ENCODE data around the gene TNFRSF21. TPM values are rescaled to one million over a fixed set of nuclear protein-coding genes. Genes with fewer than 3 reads are reported as not detected.

Gene TNFRSF21
- total RNA-seq, 1 donor from 2014 or later: 24.2 TPM

- Mint-ChIP-seq H3K9me3 (no peaks in the 10 kb centered on the region), H3K27me3 (ENCODE audit: low read depth) (no peaks in the 10 kb centered on the region), H3K4me3 (no peak overlapping the region), H3K27ac (peak overlapping the region; percentile 51), H3K36me3 (peaks cover 3% of the 10 kb centered on the region), H3K4me1 (peaks cover 10% of the 10 kb centered on the region)
- TF ChIP-seq CTCF (IDR thresholded peaks at IDR 0.05; ENCODE audit: unreplicated experiment): no peak
- no peak for DNase-seq (ENCODE audit: low spot score in 2 of 2, unreplicated experiment in 2 of 2)
These were observed 67.8 kb downstream of the TNFRSF21 start for GRCh38 chr6:47241742-47242482.

- Mint-ChIP-seq H3K27ac (no peak overlapping the region), H3K27me3 (ENCODE audit: low read depth) (no peaks in the 10 kb centered on the region), H3K4me1 (peaks cover 23% of the 10 kb centered on the region), H3K9me3 (no peaks in the 10 kb centered on the region), H3K4me3 (no peak overlapping the region), H3K36me3 (peaks cover 3% of the 10 kb centered on the region)
- no peak for TF ChIP-seq CTCF (IDR thresholded peaks at IDR 0.05; ENCODE audit: unreplicated experiment)
- no peak for DNase-seq (ENCODE audit: low spot score in 2 of 2, unreplicated experiment in 2 of 2)
These were observed 69.3 kb downstream of the TNFRSF21 start for GRCh38 chr6:47240277-47240890.

GRCh38 chr6:47239546-47239945 lies 70.2 kb downstream of the TNFRSF21 start:
- no peak for TF ChIP-seq CTCF (IDR thresholded peaks at IDR 0.05; ENCODE audit: unreplicated experiment)
- H3K9me3 Mint-ChIP-seq: no peaks in the 10 kb centered on the region
- no peak for DNase-seq (ENCODE audit: low spot score in 2 of 2, unreplicated experiment in 2 of 2)
- H3K36me3 Mint-ChIP-seq: peaks cover 3% of the 10 kb centered on the region
- H3K4me1 Mint-ChIP-seq: peaks cover 23% of the 10 kb centered on the region
- no peak overlapping the region for H3K27ac Mint-ChIP-seq
- H3K27me3 Mint-ChIP-seq (ENCODE audit: low read depth): no peaks in the 10 kb centered on the region
- no peak overlapping the region for H3K4me3 Mint-ChIP-seq

- H3K27me3 Mint-ChIP-seq (ENCODE audit: low read depth): no peaks in the 10 kb centered on the region
- no peaks in the 10 kb centered on the region for H3K9me3 Mint-ChIP-seq
- no peak for TF ChIP-seq CTCF (IDR thresholded peaks at IDR 0.05; ENCODE audit: unreplicated experiment)
- H3K4me3 Mint-ChIP-seq: no peak overlapping the region
- H3K27ac Mint-ChIP-seq: no peak overlapping the region
- no peak for DNase-seq (ENCODE audit: low spot score in 2 of 2, unreplicated experiment in 2 of 2)
- H3K4me1 Mint-ChIP-seq: peaks cover 23% of the 10 kb centered on the region
- H3K36me3 Mint-ChIP-seq: peaks cover 7% of the 10 kb centered on the region
These were observed 71.2 kb downstream of the TNFRSF21 start for GRCh38 chr6:47238456-47238995.

DNA sequence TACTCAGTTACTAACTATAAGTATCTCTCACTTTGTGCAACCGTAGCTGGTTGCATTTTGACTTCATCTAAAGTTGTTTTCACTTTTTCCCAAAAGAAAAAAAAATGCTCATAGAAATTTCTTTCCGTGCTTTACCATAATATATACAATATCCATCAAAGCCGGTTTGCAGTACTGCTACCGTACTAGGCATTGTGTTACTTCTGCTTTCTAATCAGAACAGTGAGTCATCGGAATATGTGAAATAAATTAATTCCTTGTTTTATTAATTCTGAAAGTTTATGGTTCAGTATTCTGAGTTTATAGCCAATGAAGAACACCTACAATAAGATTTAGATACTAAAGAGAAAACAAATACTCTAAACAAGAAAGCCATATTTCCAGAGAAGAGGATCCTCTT lies 72.5 kb downstream of the TNFRSF21 start:
- H3K4me1 Mint-ChIP-seq: peaks cover 16% of the 10 kb centered on the region
- H3K27ac Mint-ChIP-seq: no peak overlapping the region
- H3K9me3 Mint-ChIP-seq: no peaks in the 10 kb centered on the region
- H3K36me3 Mint-ChIP-seq: peaks cover 16% of the 10 kb centered on the region
- no peak for DNase-seq (ENCODE audit: low spot score in 2 of 2, unreplicated experiment in 2 of 2)
- TF ChIP-seq CTCF (IDR thresholded peaks at IDR 0.05; ENCODE audit: unreplicated experiment): no peak
- no peak overlapping the region for H3K4me3 Mint-ChIP-seq
- no peaks in the 10 kb centered on the region for H3K27me3 Mint-ChIP-seq (ENCODE audit: low read depth)
